Spleen (tissue), 11 donors: ENCODE data around the gene DENND1A. TPM values are rescaled to one million over a fixed set of nuclear protein-coding genes. Genes with fewer than 3 reads are reported as not detected.

Experiments
- DNase-seq: peaks from one replicate; pipeline ENCODE4 v3.0.0-alpha.2; 2020
- H3K27ac ChIP-seq, 8 donors: fragments of 200-600 bp; sonication (generic) in 7 of 8; 1 replicate in 4 of 8; 2 replicates in 4 of 8; pipeline versions ENCODE4 v1.5.0 to v1.8.0; 2016 to 2021; ENCODE audit warnings: inconsistent platforms in 4 of 8, mild to moderate bottlenecking in 4 of 8, moderate library complexity in 1 of 8
- H3K27me3 ChIP-seq, 7 donors: fragments of 200-600 bp; sonication (generic) in 6 of 7; replicated peaks in 1 of 7; 1 replicate in 4 of 7; 2 replicates in 3 of 7; pipeline versions ENCODE4 v1.5.0 to v1.8.0; 2016 to 2021; ENCODE audit warnings: inconsistent platforms in 3 of 7, mild to moderate bottlenecking in 1 of 7
- H3K36me3 ChIP-seq, 6 donors: fragments of 200-600 bp; sonication (generic) in 5 of 6; 1 replicate in 4 of 6; 2 replicates in 2 of 6; pipeline versions ENCODE4 v1.5.0 to v1.8.0; 2016 to 2021; ENCODE audit warnings: inconsistent platforms in 2 of 6
- H3K4me1 ChIP-seq, 6 donors: fragments of 200-600 bp; sonication (generic) in 5 of 6; 1 replicate in 3 of 6; 2 replicates in 3 of 6; pipeline versions ENCODE4 v1.5.0 to v1.8.0; 2016 to 2021; ENCODE audit warnings: inconsistent platforms in 3 of 6
- H3K4me3 ChIP-seq, 8 donors: fragments of 200-600 bp; sonication (generic) in 7 of 8; 1 replicate in 4 of 8; 2 replicates in 4 of 8; pipeline versions ENCODE4 v1.5.0 to v1.8.0; 2016 to 2021; ENCODE audit warnings: inconsistent platforms in 4 of 8, mild to moderate bottlenecking in 4 of 8, moderate library complexity in 2 of 8
- H3K9me3 ChIP-seq, 8 donors: fragments of 200-600 bp; sonication (generic) in 7 of 8; 1 replicate in 4 of 8; 2 replicates in 4 of 8; pipeline versions ENCODE4 v1.5.0 to v1.8.0; 2016 to 2021; ENCODE audit warnings: inconsistent platforms in 4 of 8
- POLR2A ChIP-seq, 3 donors: fragments of 450-650 bp; IDR thresholded peaks; one replicate each; pipeline ENCODE4 v1.5.1; 2017; ENCODE audit warnings: antibody characterized with exemption in 3 of 3, mild to moderate bottlenecking in 1 of 3
- POLR2AphosphoS5 ChIP-seq, 3 donors: sonication (generic); formaldehyde crosslinking; IDR thresholded peaks; one replicate each; pipeline ENCODE4 v1.5.1; 2017; ENCODE audit warnings: antibody characterized with exemption in 3 of 3
- WGBS, 5 donors: extraction: QIAGEN DNeasy Blood & Tissue Kit in 3 of 5; methylation state at CpG; one replicate each; pipeline versions ENCODE4 v1.1.5 to v1.1.7; 2013 to 2018; 5-methylcytosine and 5-hydroxymethylcytosine counted together
- intact Hi-C: fragments of 100-400 bp; cut with DNase I; formaldehyde crosslinking; loops from one replicate; pipeline ENCODE4 v1.15.0; 2023; ENCODE audit warnings: low total_unique reads
- polyA plus RNA-seq, 3 donors: library from polyadenylated mRNA; stranded (reverse); fragments of 200-250 nt; gene quantifications; one replicate each; pipeline ENCODE4 v1.2.1, GENCODE V29; 2013
- total RNA-seq, 7 donors: library from RNA; depleted of rRNA in 3 of 7; stranded (reverse); fragments of >200 nt in 3 of 7; fragmentation: NEBNext Ultra II Directional in 4 of 7; extraction: Animal tissue kit (Norgen Biotek cat#: 25700) in 4 of 7; gene quantifications; one replicate each; pipeline versions ENCODE4 v1.1.0 to v1.2.1, GENCODE V29; 2016 to 2021
- TF ChIP-seq, protein P1 (sequence below), 11 experiments: fragments of 200-600 bp in 7 of 11; fragments of 450-650 bp in 4 of 11; sonication (generic) in 4 of 11; IDR thresholded peaks in 8 of 11; conservative IDR thresholded peaks in 3 of 11; 1 replicate in 7 of 11; 2 replicates in 4 of 11; pipeline versions ENCODE4 v1.4.0 to v1.8.0; 2016 to 2021; ENCODE audit warnings: antibody characterized with exemption in 11 of 11, inconsistent platforms in 4 of 11, mild to moderate bottlenecking in 1 of 11
- donor health status: healthy with polysubstance abuse.
- donor health status: DM: no; HTN: no; CAD: no; lungs with moderate emphysema.
- donor health status: DM: no; HTN: no; CAD: no.
- donor health status: Bipolar disorder and iron deficiency.
- donor health status: healthy.
- donor health status: DM: no; HTN: no; CAD: no.
- donor health status: DM: yes; HTN: yes; CAD: no.

DENND1A gene
- total and polyA plus RNA-seq, 10 donors, result 5.4 to 59.3 (median 48.8) TPM

DNA sequence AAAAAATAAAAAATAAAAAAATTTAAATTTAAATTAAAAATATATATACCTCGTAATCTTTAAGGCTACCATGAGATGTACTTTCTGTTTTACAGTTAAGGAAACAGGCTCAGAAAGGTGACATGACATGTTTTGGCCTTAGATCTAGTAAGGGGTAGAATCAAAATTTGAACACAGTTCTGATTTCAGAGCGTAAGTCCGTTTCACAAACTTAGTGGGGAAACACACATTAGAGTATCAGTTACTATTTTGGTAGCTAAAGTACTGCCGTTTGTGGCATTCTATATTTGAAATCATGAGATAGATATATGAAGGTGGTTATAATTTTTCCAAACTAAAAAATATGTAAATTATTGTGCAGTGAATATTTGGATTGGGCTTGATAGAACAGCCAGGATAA, 186.2 kb downstream of the DENND1A start:
- intact Hi-C loops, result no loop called here
- no peaks in the 10 kb centered on the region for H3K9me3 ChIP-seq
- H3K36me3 ChIP-seq, result no peaks in the 10 kb centered on the region
- H3K27ac ChIP-seq, result no peak overlapping the region
- TF ChIP-seq POLR2AphosphoS5 (IDR thresholded peaks at IDR 0.05) (no peak), POLR2A (IDR thresholded peaks at IDR 0.05) (no peak)
- TF ChIP-seq, protein P1, sequence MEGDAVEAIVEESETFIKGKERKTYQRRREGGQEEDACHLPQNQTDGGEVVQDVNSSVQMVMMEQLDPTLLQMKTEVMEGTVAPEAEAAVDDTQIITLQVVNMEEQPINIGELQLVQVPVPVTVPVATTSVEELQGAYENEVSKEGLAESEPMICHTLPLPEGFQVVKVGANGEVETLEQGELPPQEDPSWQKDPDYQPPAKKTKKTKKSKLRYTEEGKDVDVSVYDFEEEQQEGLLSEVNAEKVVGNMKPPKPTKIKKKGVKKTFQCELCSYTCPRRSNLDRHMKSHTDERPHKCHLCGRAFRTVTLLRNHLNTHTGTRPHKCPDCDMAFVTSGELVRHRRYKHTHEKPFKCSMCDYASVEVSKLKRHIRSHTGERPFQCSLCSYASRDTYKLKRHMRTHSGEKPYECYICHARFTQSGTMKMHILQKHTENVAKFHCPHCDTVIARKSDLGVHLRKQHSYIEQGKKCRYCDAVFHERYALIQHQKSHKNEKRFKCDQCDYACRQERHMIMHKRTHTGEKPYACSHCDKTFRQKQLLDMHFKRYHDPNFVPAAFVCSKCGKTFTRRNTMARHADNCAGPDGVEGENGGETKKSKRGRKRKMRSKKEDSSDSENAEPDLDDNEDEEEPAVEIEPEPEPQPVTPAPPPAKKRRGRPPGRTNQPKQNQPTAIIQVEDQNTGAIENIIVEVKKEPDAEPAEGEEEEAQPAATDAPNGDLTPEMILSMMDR (IDR thresholded peaks at IDR 0.05 in 8 of 11, conservative IDR thresholded peaks at IDR 0.05 in 3 of 11), result no peak
- H3K4me1 ChIP-seq, result peaks cover 4 to 38% (median 19%) of the 10 kb centered on the region in 6 donors
- WGBS, 5 donors, result 77 to 93% (median 84%) methylated on average over 4 of the region's 4 CpGs
- no peak for DNase-seq
- no peak overlapping the region for H3K4me3 ChIP-seq
- H3K27me3 ChIP-seq, result no peaks in the 10 kb centered on the region

DNA sequence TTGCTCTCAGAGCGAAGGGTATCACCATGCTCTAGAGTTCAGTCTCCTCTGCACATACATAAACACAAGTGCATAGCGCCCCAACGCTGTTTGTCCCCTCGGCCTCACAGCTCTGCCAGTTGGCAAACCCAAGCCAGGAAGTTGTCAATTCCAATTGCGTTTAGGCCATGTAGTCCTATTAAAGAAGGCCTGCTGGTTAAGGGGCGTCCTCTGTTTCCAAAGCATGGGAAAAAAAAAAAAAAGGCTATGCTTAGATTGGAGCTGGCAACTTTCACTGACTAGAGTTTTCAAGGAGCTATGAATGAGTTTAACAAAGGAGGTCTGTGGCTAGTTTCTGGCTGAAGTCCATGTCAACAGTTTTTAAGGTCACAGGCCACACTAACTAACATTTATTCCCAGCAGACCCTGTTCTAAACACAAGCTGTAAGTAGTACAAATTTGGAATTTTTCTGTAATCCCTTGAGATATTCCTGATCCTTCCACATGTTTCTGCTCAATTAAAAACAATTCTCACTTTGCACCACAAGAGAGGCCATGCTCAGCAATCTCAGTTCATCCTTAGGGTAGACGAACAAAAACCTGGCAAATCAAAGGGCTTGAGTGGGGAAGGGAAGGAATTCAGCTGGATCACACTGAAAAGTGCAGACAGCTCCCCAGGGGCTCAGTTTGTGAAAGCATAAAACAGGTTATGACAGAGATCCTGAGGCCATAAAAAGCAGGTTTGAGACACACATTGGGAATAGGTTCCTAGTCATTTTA, 187.7 kb downstream of the DENND1A start:
- Histone ChIP-seq H3K27me3 (no peaks in the 10 kb centered on the region), H3K36me3 (no peaks in the 10 kb centered on the region), H3K9me3 (no peaks in the 10 kb centered on the region), H3K27ac (peak overlapping the region in 7 of 8 donors; percentile 4 to 65 (median 53)), H3K4me1 (peaks cover 4 to 36% (median 17%) of the 10 kb centered on the region in 6 donors), H3K4me3 (no peak overlapping the region)
- DNase-seq, result no peak
- WGBS, 5 donors, result 64 to 79% (median 74%) methylated on average over 7 of the region's 7 CpGs
- peak in 1 of 3 donors; percentile 20 for TF ChIP-seq POLR2AphosphoS5 (IDR thresholded peaks at IDR 0.05)
- no peak for TF ChIP-seq POLR2A (IDR thresholded peaks at IDR 0.05)
- TF ChIP-seq, protein P1 (IDR thresholded peaks at IDR 0.05 in 8 of 11, conservative IDR thresholded peaks at IDR 0.05 in 3 of 11), result no peak
- intact Hi-C loops, result no loop called here

DNA sequence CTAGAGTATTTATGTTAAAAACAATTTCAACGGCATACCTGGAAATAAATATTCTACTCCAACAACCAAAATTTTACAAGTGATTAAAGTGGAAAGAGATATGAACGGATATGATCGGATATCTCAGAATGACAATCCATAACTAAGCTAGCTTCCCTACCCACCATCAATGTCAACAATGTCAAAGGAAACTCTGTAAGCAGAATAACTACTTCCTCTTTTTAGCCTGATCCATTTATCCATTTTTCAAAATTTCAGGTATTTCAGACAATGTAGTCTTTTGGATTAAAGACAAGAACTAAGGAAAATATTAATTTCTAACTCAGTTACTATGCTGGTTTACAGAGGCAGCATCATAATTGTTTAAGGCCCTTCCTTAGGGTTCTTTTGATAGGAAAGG, 188.7 kb downstream of the DENND1A start:
- TF ChIP-seq, protein P1 (IDR thresholded peaks at IDR 0.05 in 8 of 11, conservative IDR thresholded peaks at IDR 0.05 in 3 of 11), result no peak
- TF ChIP-seq POLR2AphosphoS5 (IDR thresholded peaks at IDR 0.05), result no peak
- TF ChIP-seq POLR2A (IDR thresholded peaks at IDR 0.05), result no peak
- Histone ChIP-seq H3K4me3 (no peak overlapping the region), H3K4me1 (peaks cover 4 to 36% (median 17%) of the 10 kb centered on the region in 6 donors), H3K27me3 (no peaks in the 10 kb centered on the region), H3K36me3 (no peaks in the 10 kb centered on the region), H3K27ac (peak overlapping the region in 7 of 8 donors; percentile 9 to 65 (median 53)), H3K9me3 (no peaks in the 10 kb centered on the region)
- no peak for DNase-seq
- WGBS, 5 donors, result 32 to 58% (median 45%) methylated on average over 3 of the region's 3 CpGs
- intact Hi-C loops, result no loop called here

DNA sequence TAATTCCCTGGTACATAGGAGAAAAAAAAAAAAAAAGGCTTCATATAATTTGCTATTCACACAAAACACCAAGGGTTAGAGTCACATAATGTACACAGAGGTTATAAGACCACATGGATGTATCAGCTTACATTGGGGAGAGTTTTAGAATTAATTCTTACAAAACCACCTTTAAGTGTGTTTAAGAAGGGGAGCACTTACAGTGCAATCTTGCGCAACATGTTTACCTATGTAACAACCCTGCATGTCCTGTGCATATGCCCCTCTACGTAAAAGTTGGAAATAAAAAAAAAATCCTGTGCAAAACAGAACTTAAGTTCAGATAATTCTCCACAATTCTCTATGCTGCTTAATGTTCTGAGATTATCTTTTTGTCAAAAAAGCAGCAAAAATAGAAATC, 190.0 kb downstream of the DENND1A start:
- Histone ChIP-seq H3K27me3 (no peaks in the 10 kb centered on the region), H3K9me3 (no peaks in the 10 kb centered on the region), H3K36me3 (no peaks in the 10 kb centered on the region), H3K27ac (no peak overlapping the region), H3K4me3 (no peak overlapping the region), H3K4me1 (peaks cover 4 to 36% (median 17%) of the 10 kb centered on the region in 6 donors)
- no peak for DNase-seq
- intact Hi-C loops, result no loop called here
- TF ChIP-seq POLR2AphosphoS5 (IDR thresholded peaks at IDR 0.05), result no peak
- no peak for TF ChIP-seq POLR2A (IDR thresholded peaks at IDR 0.05)
- TF ChIP-seq, protein P1 (IDR thresholded peaks at IDR 0.05 in 8 of 11, conservative IDR thresholded peaks at IDR 0.05 in 3 of 11), result no peak
- WGBS, 5 donors, result 81 to 99% (median 87%) methylated on average over 2 of the region's 2 CpGs
